Measurements from ENCODE around the gene MERTK. TPM values are rescaled to one million over a fixed set of nuclear protein-coding genes. Genes with fewer than 3 reads are reported as not detected.

The MERTK gene
- total RNA-seq, 1 experiment from 2014 or later = not detected

GRCh38 chr2:112005406-112006075 lies 107.1 kb downstream of the MERTK start:
- no peaks in the 10 kb centered on the region for H3K36me3 ChIP-seq (ENCODE audit: insufficient read depth, low read length)
- H3K9me3 ChIP-seq (ENCODE audit: low read length) = no peaks in the 10 kb centered on the region
- H3K4me1 ChIP-seq (ENCODE audit: low read length) = peaks cover 34% of the 10 kb centered on the region
- H3K27me3 ChIP-seq (ENCODE audit: low read length) = no peaks in the 10 kb centered on the region
- DNase-seq = no peak
- H3K4me2 ChIP-seq (ENCODE audit: low read depth, low read length, poor library complexity, severe bottlenecking) = no peak overlapping the region
- H2AFZ ChIP-seq (ENCODE audit: low read length) = no peak overlapping the region
- H3K27ac ChIP-seq (ENCODE audit: low read length) = no peak overlapping the region
- H3K9me2 ChIP-seq (replicated peaks; ENCODE audit: insufficient read depth, low read length) = no peaks in the 10 kb centered on the region
- no peak overlapping the region for H3K4me3 ChIP-seq (ENCODE audit: low read length)
- H4K20me1 ChIP-seq (ENCODE audit: insufficient read depth, low read depth, low read length) = no peaks in the 10 kb centered on the region
- no peak overlapping the region for H3K9ac ChIP-seq (ENCODE audit: low read length)
- no peaks in the 10 kb centered on the region for H3K79me2 ChIP-seq (ENCODE audit: low read length)

GRCh38 chr2:112006076-112006410 lies 107.6 kb downstream of the MERTK start:
- no peak for DNase-seq
- H2AFZ ChIP-seq (ENCODE audit: low read length) = no peak overlapping the region
- H3K9me3 ChIP-seq (ENCODE audit: low read length) = no peaks in the 10 kb centered on the region
- H3K4me1 ChIP-seq (ENCODE audit: low read length) = peaks cover 29% of the 10 kb centered on the region
- no peaks in the 10 kb centered on the region for H3K9me2 ChIP-seq (replicated peaks; ENCODE audit: insufficient read depth, low read length)
- no peaks in the 10 kb centered on the region for H3K79me2 ChIP-seq (ENCODE audit: low read length)
- H4K20me1 ChIP-seq (ENCODE audit: insufficient read depth, low read depth, low read length) = no peaks in the 10 kb centered on the region
- no peak overlapping the region for H3K9ac ChIP-seq (ENCODE audit: low read length)
- no peaks in the 10 kb centered on the region for H3K36me3 ChIP-seq (ENCODE audit: insufficient read depth, low read length)
- H3K4me3 ChIP-seq (ENCODE audit: low read length) = no peak overlapping the region
- H3K4me2 ChIP-seq (ENCODE audit: low read depth, low read length, poor library complexity, severe bottlenecking) = peak overlapping the region; percentile 42
- no peak overlapping the region for H3K27ac ChIP-seq (ENCODE audit: low read length)
- no peaks in the 10 kb centered on the region for H3K27me3 ChIP-seq (ENCODE audit: low read length)

- H3K4me2 ChIP-seq (ENCODE audit: low read depth, low read length, poor library complexity, severe bottlenecking) = no peak overlapping the region
- H3K4me3 ChIP-seq (ENCODE audit: low read length) = no peak overlapping the region
- no peak overlapping the region for H3K27ac ChIP-seq (ENCODE audit: low read length)
- no peaks in the 10 kb centered on the region for H4K20me1 ChIP-seq (ENCODE audit: insufficient read depth, low read depth, low read length)
- H3K9ac ChIP-seq (ENCODE audit: low read length) = no peak overlapping the region
- H3K79me2 ChIP-seq (ENCODE audit: low read length) = no peaks in the 10 kb centered on the region
- H3K9me2 ChIP-seq (replicated peaks; ENCODE audit: insufficient read depth, low read length) = no peaks in the 10 kb centered on the region
- H3K36me3 ChIP-seq (ENCODE audit: insufficient read depth, low read length) = no peaks in the 10 kb centered on the region
- no peaks in the 10 kb centered on the region for H3K27me3 ChIP-seq (ENCODE audit: low read length)
- no peaks in the 10 kb centered on the region for H3K9me3 ChIP-seq (ENCODE audit: low read length)
- peaks cover 20% of the 10 kb centered on the region for H3K4me1 ChIP-seq (ENCODE audit: low read length)
- no peak for DNase-seq
- H2AFZ ChIP-seq (ENCODE audit: low read length) = no peak overlapping the region
Measured at GRCh38 chr2:112007493-112007892, 109.1 kb downstream of the MERTK start.

GRCh38 chr2:112008910-112009485 lies 110.6 kb downstream of the MERTK start:
- no peaks in the 10 kb centered on the region for H3K9me2 ChIP-seq (replicated peaks; ENCODE audit: insufficient read depth, low read length)
- peaks cover 20% of the 10 kb centered on the region for H3K4me1 ChIP-seq (ENCODE audit: low read length)

GRCh38 chr2:112010751-112011150 lies 112.3 kb downstream of the MERTK start:
- no peak for DNase-seq
- Histone ChIP-seq H2AFZ (ENCODE audit: low read length) (no peak overlapping the region), H3K4me1 (ENCODE audit: low read length) (peaks cover 16% of the 10 kb centered on the region), H4K20me1 (ENCODE audit: insufficient read depth, low read depth, low read length) (no peaks in the 10 kb centered on the region), H3K4me2 (ENCODE audit: low read depth, low read length, poor library complexity, severe bottlenecking) (no peak overlapping the region), H3K36me3 (ENCODE audit: insufficient read depth, low read length) (no peaks in the 10 kb centered on the region), H3K9ac (ENCODE audit: low read length) (no peak overlapping the region), H3K4me3 (ENCODE audit: low read length) (no peak overlapping the region), H3K79me2 (ENCODE audit: low read length) (no peaks in the 10 kb centered on the region), H3K27me3 (ENCODE audit: low read length) (no peaks in the 10 kb centered on the region), H3K9me2 (replicated peaks; ENCODE audit: insufficient read depth, low read length) (no peaks in the 10 kb centered on the region), H3K9me3 (ENCODE audit: low read length) (no peaks in the 10 kb centered on the region), H3K27ac (ENCODE audit: low read length) (no peak overlapping the region)

More at GRCh38 chr2:112008910-112009485, 110.6 kb downstream of the MERTK start:
- Histone ChIP-seq H3K9me3 (ENCODE audit: low read length) (no peaks in the 10 kb centered on the region), H4K20me1 (ENCODE audit: insufficient read depth, low read depth, low read length) (no peaks in the 10 kb centered on the region), H3K4me2 (ENCODE audit: low read depth, low read length, poor library complexity, severe bottlenecking) (no peak overlapping the region), H3K27me3 (ENCODE audit: low read length) (no peaks in the 10 kb centered on the region), H2AFZ (ENCODE audit: low read length) (no peak overlapping the region), H3K9ac (ENCODE audit: low read length) (no peak overlapping the region), H3K27ac (ENCODE audit: low read length) (no peak overlapping the region), H3K4me3 (ENCODE audit: low read length) (no peak overlapping the region), H3K79me2 (ENCODE audit: low read length) (no peaks in the 10 kb centered on the region), H3K36me3 (ENCODE audit: insufficient read depth, low read length) (no peaks in the 10 kb centered on the region)
- DNase-seq = no peak

GRCh38 chr2:112012556-112012955 lies 114.1 kb downstream of the MERTK start:
- H3K79me2 ChIP-seq (ENCODE audit: low read length) = no peaks in the 10 kb centered on the region

GRCh38 chr2:112018846-112019245 lies 120.4 kb downstream of the MERTK start:
- Histone ChIP-seq H3K9ac (ENCODE audit: low read length) (no peak overlapping the region), H3K4me1 (ENCODE audit: low read length) (no peaks in the 10 kb centered on the region)

More at GRCh38 chr2:112012556-112012955, 114.1 kb downstream of the MERTK start:
- H2AFZ ChIP-seq (ENCODE audit: low read length) = no peak overlapping the region
- no peak overlapping the region for H3K4me2 ChIP-seq (ENCODE audit: low read depth, low read length, poor library complexity, severe bottlenecking)
- H3K27ac ChIP-seq (ENCODE audit: low read length) = no peak overlapping the region
- no peaks in the 10 kb centered on the region for H3K36me3 ChIP-seq (ENCODE audit: insufficient read depth, low read length)
- no peaks in the 10 kb centered on the region for H3K9me2 ChIP-seq (replicated peaks; ENCODE audit: insufficient read depth, low read length)
- peaks cover 5% of the 10 kb centered on the region for H3K4me1 ChIP-seq (ENCODE audit: low read length)
- DNase-seq = no peak
- H3K4me3 ChIP-seq (ENCODE audit: low read length) = no peak overlapping the region
- no peaks in the 10 kb centered on the region for H3K9me3 ChIP-seq (ENCODE audit: low read length)
- H3K27me3 ChIP-seq (ENCODE audit: low read length) = no peaks in the 10 kb centered on the region
- H4K20me1 ChIP-seq (ENCODE audit: insufficient read depth, low read depth, low read length) = no peaks in the 10 kb centered on the region
- no peak overlapping the region for H3K9ac ChIP-seq (ENCODE audit: low read length)

GRCh38 chr2:112019569-112019982 lies 121.2 kb downstream of the MERTK start:
- no peak for DNase-seq
- Histone ChIP-seq H3K79me2 (ENCODE audit: low read length) (no peaks in the 10 kb centered on the region), H3K4me1 (ENCODE audit: low read length) (no peaks in the 10 kb centered on the region), H3K36me3 (ENCODE audit: insufficient read depth, low read length) (no peaks in the 10 kb centered on the region), H3K27ac (ENCODE audit: low read length) (no peak overlapping the region), H4K20me1 (ENCODE audit: insufficient read depth, low read depth, low read length) (no peaks in the 10 kb centered on the region), H2AFZ (ENCODE audit: low read length) (no peak overlapping the region), H3K4me2 (ENCODE audit: low read depth, low read length, poor library complexity, severe bottlenecking) (no peak overlapping the region), H3K9ac (ENCODE audit: low read length) (no peak overlapping the region), H3K9me3 (ENCODE audit: low read length) (no peaks in the 10 kb centered on the region), H3K27me3 (ENCODE audit: low read length) (no peaks in the 10 kb centered on the region), H3K4me3 (ENCODE audit: low read length) (no peak overlapping the region), H3K9me2 (replicated peaks; ENCODE audit: insufficient read depth, low read length) (no peaks in the 10 kb centered on the region)

More at GRCh38 chr2:112018846-112019245, 120.4 kb downstream of the MERTK start:
- Histone ChIP-seq H4K20me1 (ENCODE audit: insufficient read depth, low read depth, low read length) (no peaks in the 10 kb centered on the region), H3K36me3 (ENCODE audit: insufficient read depth, low read length) (no peaks in the 10 kb centered on the region), H2AFZ (ENCODE audit: low read length) (no peak overlapping the region), H3K9me2 (replicated peaks; ENCODE audit: insufficient read depth, low read length) (no peaks in the 10 kb centered on the region), H3K4me2 (ENCODE audit: low read depth, low read length, poor library complexity, severe bottlenecking) (no peak overlapping the region), H3K79me2 (ENCODE audit: low read length) (no peaks in the 10 kb centered on the region), H3K4me3 (ENCODE audit: low read length) (no peak overlapping the region), H3K27ac (ENCODE audit: low read length) (no peak overlapping the region), H3K9me3 (ENCODE audit: low read length) (no peaks in the 10 kb centered on the region), H3K27me3 (ENCODE audit: low read length) (no peaks in the 10 kb centered on the region)
- no peak for DNase-seq
